GM12873 (cell line): Measurements from ENCODE around the gene PRTG.

Source experiments
- CTCF ChIP-seq: IDR thresholded peaks from 2 replicates; pipeline ENCODE4 v1.5.1; 2012; ENCODE audit warnings: low read depth, mild to moderate bottlenecking, moderate library complexity, low read length, control low read depth; ENCODE audit not compliant: insufficient read depth; ENCODE audit errors: missing control alignments

Gene PRTG

GRCh38 chr15:55606214-55606613 lies 136.7 kb downstream of the PRTG start:
- TF ChIP-seq CTCF, result no peak

GRCh38 chr15:55601374-55601773 lies 141.6 kb downstream of the PRTG start:
- no peak for TF ChIP-seq CTCF

- TF ChIP-seq CTCF, result no peak
Observed at GRCh38 chr15:55599439-55599838, 143.5 kb downstream of the PRTG start.

GRCh38 chr15:55590788-55591187 lies 152.2 kb downstream of the PRTG start:
- no peak for TF ChIP-seq CTCF

GRCh38 chr15:55589287-55589686 lies 153.7 kb downstream of the PRTG start:
- TF ChIP-seq CTCF, result no peak

GRCh38 chr15:55588815-55589115 lies 154.2 kb downstream of the PRTG start:
- TF ChIP-seq CTCF, result no peak

- no peak for TF ChIP-seq CTCF
Observed at GRCh38 chr15:55588070-55588814, 154.7 kb downstream of the PRTG start, which contains the start of gene PYGO1. Gene PYGO1, minus strand, starts transcription at chr15:55588345. Its CDS starts 462 bp downstream, at chr15:55587883.
